A549 (cell line): Measurements from ENCODE around the gene CACNA1I. TPM values are rescaled to one million over a fixed set of nuclear protein-coding genes. Genes with fewer than 3 reads are reported as not detected.

ENCODE experiments used
- ATAC-seq, 2 experiments: fragments of 200-7000 bp in 1 of 2; fragments of >200 bp in 1 of 2; cut with Nextera tagmentation in 1 of 2; cut with Tn5 transposase in 1 of 2; 3 replicates each; pipeline versions ENCODE4 v1.8.0 to v1.9.1; 2018 to 2020; ENCODE audit warnings: mild to moderate bottlenecking in 1 of 2, moderate library complexity in 1 of 2
- CTCF ChIA-PET: fragments of 300-600 bp; sonication (Branson Sonifier 250); formaldehyde crosslinking; extraction: SDS; loops from one replicate; lab custom pipeline; 2021; ENCODE audit warnings: antibody characterized with exemption, inconsistent platforms; lab: Yijun Ruan, JAX
- POLR2A ChIA-PET: fragments of 350-600 bp; formaldehyde crosslinking; extraction: SDS; loops from one replicate; lab custom pipeline; 2021; ENCODE audit warnings: antibody characterized with exemption, inconsistent platforms; lab: Yijun Ruan, JAX
- DNase-seq, 2 experiments: peaks; one replicate each; pipeline versions ENCODE4 v3.0.0 to v3.0.0-alpha.2; 2011 to 2016; ENCODE audit warnings: low read depth in 1 of 2, low spot score in 1 of 2
- FAIRE-seq: peaks from 2 replicates; lab custom pipeline; 2011; peaks lifted over from hg19 to GRCh38; lab: Jason Lieb, UNC
- H3K27ac ChIP-seq, 2 experiments: fragments of >200 bp; sonication (Bioruptor Twin); formaldehyde crosslinking; 3 replicates each; pipeline ENCODE4 v1.5.1; 2016 to 2017
- H3K4me1 ChIP-seq: fragments of >200 bp; sonication (Bioruptor Twin); formaldehyde crosslinking; 3 replicates; pipeline ENCODE4 v1.6.1; 2016
- H3K4me2 ChIP-seq: fragments of >200 bp; sonication (Bioruptor Twin); formaldehyde crosslinking; 3 replicates; pipeline ENCODE4 v1.6.1; 2016
- H3K4me3 ChIP-seq: fragments of >200 bp; sonication (Bioruptor Twin); formaldehyde crosslinking; 3 replicates; pipeline ENCODE4 v1.5.1; 2016
- H3K9me3 ChIP-seq: fragments of >200 bp; sonication (Bioruptor Twin); formaldehyde crosslinking; 3 replicates; pipeline ENCODE4 v1.6.1; 2016
- CHD2 ChIP-seq: fragments of 150-350 bp; IDR thresholded peaks from 2 replicates; pipeline ENCODE4 v1.6.1; 2014; ENCODE audit warnings: low read length; ENCODE audit not compliant: partially characterized antibody
- EHF ChIP-seq: fragments of 250-450 bp; sonication (Bioruptor Pico); IDR thresholded peaks from 2 replicates; pipeline ENCODE4 v1.5.0; 2020; ENCODE audit warnings: mild to moderate bottlenecking
- ESRRA ChIP-seq: fragments of 150-350 bp; IDR thresholded peaks from 2 replicates; pipeline ENCODE4 v1.6.1; 2014; ENCODE audit warnings: mild to moderate bottlenecking, low read length, borderline replicate concordance
- FOSB ChIP-seq: fragments of 250-450 bp; sonication (Bioruptor Pico); IDR thresholded peaks from 2 replicates; pipeline ENCODE4 v1.5.0; 2020; ENCODE audit warnings: mild to moderate bottlenecking, moderate library complexity
- FOSL2 ChIP-seq, 2 experiments: fragments of 450-650 bp in 1 of 2; fragments of >200 bp in 1 of 2; sonication (Bioruptor Twin) in 1 of 2; formaldehyde crosslinking; IDR thresholded peaks; 2 replicates each; pipeline versions ENCODE4 v1.5.0 to v1.6.1; 2016 to 2020; ENCODE audit warnings: mild to moderate bottlenecking in 1 of 2, moderate library complexity in 1 of 2
- GATA3 ChIP-seq: IDR thresholded peaks from 2 replicates; pipeline ENCODE4 v1.6.1; 2012; ENCODE audit warnings: borderline replicate concordance
- HEYL ChIP-seq: fragments of 250-450 bp; sonication (Bioruptor Pico); IDR thresholded peaks from 2 replicates; pipeline ENCODE4 v1.8.0; 2021; ENCODE audit warnings: mild to moderate bottlenecking, moderate library complexity
- HOXB5 ChIP-seq: fragments of 250-450 bp; sonication (Bioruptor Pico); IDR thresholded peaks from 2 replicates; pipeline ENCODE4 v1.5.0; 2020; ENCODE audit warnings: mild to moderate bottlenecking, moderate library complexity
- JUN ChIP-seq, 2 experiments: fragments of >200 bp; sonication (Bioruptor Twin); formaldehyde crosslinking; IDR thresholded peaks; 2 replicates in 1 of 2; 3 replicates in 1 of 2; pipeline ENCODE4 v1.6.1; 2016 to 2017
- JUNB ChIP-seq: fragments of >200 bp; sonication (Bioruptor Twin); formaldehyde crosslinking; IDR thresholded peaks from 2 replicates; pipeline ENCODE4 v1.6.1; 2016
- KDM5A ChIP-seq: fragments of 200-600 bp; sonication (generic); IDR thresholded peaks from 2 replicates; pipeline ENCODE4 v1.6.1; 2016; ENCODE audit warnings: antibody characterized with exemption, mild to moderate bottlenecking
- MAFK ChIP-seq: fragments of 450-650 bp; IDR thresholded peaks from 2 replicates; pipeline ENCODE4 v1.6.1; 2014; ENCODE audit not compliant: partially characterized antibody
- MAZ ChIP-seq: fragments of 150-350 bp; IDR thresholded peaks from 2 replicates; pipeline ENCODE4 v1.6.1; 2014; ENCODE audit warnings: antibody characterized with exemption, low read depth, low read length, borderline replicate concordance
- MYC ChIP-seq: IDR thresholded peaks from 2 replicates; pipeline ENCODE4 v1.6.1; 2012; ENCODE audit warnings: mild to moderate bottlenecking, inconsistent platforms, low read length, improper control_type of control experiment, borderline replicate concordance
- NPAS2 ChIP-seq: fragments of 250-450 bp; sonication (Bioruptor Pico); IDR thresholded peaks from 2 replicates; pipeline ENCODE4 v1.8.0; 2022; ENCODE audit warnings: mild to moderate bottlenecking, moderate library complexity, borderline replicate concordance
- RFX5 ChIP-seq: fragments of 450-650 bp; IDR thresholded peaks from 2 replicates; pipeline ENCODE4 v1.7.1; 2014; ENCODE audit warnings: antibody characterized with exemption, mild to moderate bottlenecking, moderate library complexity
- SMC3 ChIP-seq: fragments of >200 bp; sonication (Bioruptor Twin); formaldehyde crosslinking; IDR thresholded peaks from 3 replicates; pipeline ENCODE4 v1.6.1; 2018; ENCODE audit warnings: inconsistent platforms
- TFCP2L1 ChIP-seq: fragments of 250-450 bp; sonication (Bioruptor Pico); IDR thresholded peaks from 2 replicates; pipeline ENCODE4 v1.5.0; 2021; ENCODE audit warnings: mild to moderate bottlenecking
- TP53 ChIP-seq: fragments of 250-450 bp; sonication (Bioruptor Pico); IDR thresholded peaks from 2 replicates; pipeline ENCODE4 v1.5.0; 2021; ENCODE audit warnings: mild to moderate bottlenecking, moderate library complexity
- ZC3H11A ChIP-seq: fragments of 450-650 bp; IDR thresholded peaks from 2 replicates; pipeline ENCODE4 v1.6.1; 2014; ENCODE audit warnings: antibody characterized with exemption, mild to moderate bottlenecking
- ZNF302 ChIP-seq: fragments of 250-450 bp; sonication (Bioruptor Pico); IDR thresholded peaks from 2 replicates; pipeline ENCODE4 v1.9.0; 2021; ENCODE audit warnings: inconsistent platforms, mild to moderate bottlenecking, moderate library complexity
- ZSCAN20 ChIP-seq: fragments of 250-450 bp; sonication (Bioruptor Pico); IDR thresholded peaks from 2 replicates; pipeline ENCODE4 v1.8.0; 2022; ENCODE audit warnings: mild to moderate bottlenecking, moderate library complexity
- WGBS: methylation state at CpG from one replicate; pipeline ENCODE4 v1.1.6; 2017; ENCODE audit errors: missing lambda C conversion rate; 5-methylcytosine and 5-hydroxymethylcytosine counted together
- polyA plus RNA-seq, 4 experiments: library from polyadenylated mRNA; depleted of rRNA in 3 of 4; stranded (reverse); fragments of >200 nt; fragmentation: RNase III in 1 of 4; extraction: RNeasy Plus Mini Kit Qiagen cat#74134 plus additional on column Dnase treatment in 1 of 4; gene quantifications; 2 replicates in 3 of 4; 3 replicates in 1 of 4; pipeline ENCODE4 v1.2.3, GENCODE V29; 2011 to 2017
- TF ChIP-seq, protein P1 (sequence below): fragments of 250-450 bp; sonication (Bioruptor Pico); IDR thresholded peaks from 2 replicates; pipeline ENCODE4 v1.5.0; 2021; ENCODE audit warnings: mild to moderate bottlenecking, moderate library complexity, borderline replicate concordance
- TF ChIP-seq, protein P2 (sequence below): fragments of >200 bp; sonication (Bioruptor Twin); formaldehyde crosslinking; IDR thresholded peaks from 3 replicates; pipeline ENCODE4 v1.5.1; 2016
- TF ChIP-seq, protein P3 (sequence below): fragments of 450-650 bp; IDR thresholded peaks from 2 replicates; pipeline ENCODE4 v1.6.1; 2014; ENCODE audit warnings: antibody characterized with exemption
- TF ChIP-seq, protein P4 (sequence below): fragments of >200 bp; sonication (Bioruptor Twin); formaldehyde crosslinking; IDR thresholded peaks from 2 replicates; pipeline ENCODE4 v1.6.1; 2016

Gene CACNA1I
- polyA plus RNA-seq, 2 of the 4 experiments (the other 2 are of a cell fraction) = 0.03 to 0.13 TPM

DNA sequence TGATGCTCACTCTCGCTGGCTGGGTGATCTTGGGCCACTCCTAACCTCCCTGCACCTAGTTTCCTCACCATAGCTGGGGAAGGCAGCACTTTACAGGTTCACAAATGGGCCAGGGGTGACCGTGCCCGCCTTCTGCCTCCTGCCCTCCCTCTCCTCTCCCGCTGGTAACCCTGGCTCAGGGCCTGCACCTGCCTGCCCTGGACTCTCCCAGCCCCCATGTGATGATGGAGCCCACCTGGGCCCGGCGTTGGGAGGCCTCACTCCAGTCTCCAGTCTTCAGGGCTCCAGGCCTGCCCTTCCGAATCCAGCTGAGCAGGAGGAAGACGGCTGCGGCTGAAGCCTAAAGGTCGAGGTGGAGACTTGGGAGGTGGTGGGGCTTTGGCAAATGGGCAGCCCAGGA is 152.9 kb downstream of the CACNA1I start:
- H3K4me2 ChIP-seq = no peak overlapping the region
- H3K4me1 ChIP-seq = 0 out of 3 replicates have a peak, but pooled peaks cover 4% of the 10 kb centered on the region
- CTCF ChIA-PET = no interaction called here
- POLR2A ChIA-PET = no interaction called here
- no peaks in the 10 kb centered on the region for H3K9me3 ChIP-seq
- no peak overlapping the region for H3K27ac ChIP-seq
- ATAC-seq = no peak
- no peak for DNase-seq
- no peak for FAIRE-seq
- H3K4me3 ChIP-seq = no peak overlapping the region
- 59% methylated on average over 5 of the region's 10 CpGs for WGBS
- TF ChIP-seq MAZ (no peak), ZC3H11A (no peak), EHF (CRISPR knock-in tag) (no peak), FOSL2 (IDR thresholded peaks at IDR 0.05) (no peak), FOSL2 (CRISPR knock-in tag; IDR thresholded peaks at IDR 0.05) (no peak), RFX5 (no peak), NPAS2 (CRISPR knock-in tag) (no peak), MYC (no peak), HOXB5 (CRISPR knock-in tag) (no peak), HEYL (no peak), FOSB (CRISPR knock-in tag) (no peak), ESRRA (no peak), MAFK (no peak), SMC3 (no peak), GATA3 (no peak), TFCP2L1 (CRISPR knock-in tag) (no peak), JUN (IDR thresholded peaks at IDR 0.05) (no peak)
- TF ChIP-seq, protein P1, sequence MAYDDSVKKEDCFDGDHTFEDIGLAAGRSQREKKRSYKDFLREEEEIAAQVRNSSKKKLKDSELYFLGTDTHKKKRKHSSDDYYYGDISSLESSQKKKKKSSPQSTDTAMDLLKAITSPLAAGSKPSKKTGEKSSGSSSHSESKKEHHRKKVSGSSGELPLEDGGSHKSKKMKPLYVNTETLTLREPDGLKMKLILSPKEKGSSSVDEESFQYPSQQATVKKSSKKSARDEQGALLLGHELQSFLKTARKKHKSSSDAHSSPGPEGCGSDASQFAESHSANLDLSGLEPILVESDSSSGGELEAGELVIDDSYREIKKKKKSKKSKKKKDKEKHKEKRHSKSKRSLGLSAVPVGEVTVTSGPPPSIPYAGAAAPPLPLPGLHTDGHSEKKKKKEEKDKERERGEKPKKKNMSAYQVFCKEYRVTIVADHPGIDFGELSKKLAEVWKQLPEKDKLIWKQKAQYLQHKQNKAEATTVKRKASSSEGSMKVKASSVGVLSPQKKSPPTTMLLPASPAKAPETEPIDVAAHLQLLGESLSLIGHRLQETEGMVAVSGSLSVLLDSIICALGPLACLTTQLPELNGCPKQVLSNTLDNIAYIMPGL = no peak
- TF ChIP-seq, protein P2, sequence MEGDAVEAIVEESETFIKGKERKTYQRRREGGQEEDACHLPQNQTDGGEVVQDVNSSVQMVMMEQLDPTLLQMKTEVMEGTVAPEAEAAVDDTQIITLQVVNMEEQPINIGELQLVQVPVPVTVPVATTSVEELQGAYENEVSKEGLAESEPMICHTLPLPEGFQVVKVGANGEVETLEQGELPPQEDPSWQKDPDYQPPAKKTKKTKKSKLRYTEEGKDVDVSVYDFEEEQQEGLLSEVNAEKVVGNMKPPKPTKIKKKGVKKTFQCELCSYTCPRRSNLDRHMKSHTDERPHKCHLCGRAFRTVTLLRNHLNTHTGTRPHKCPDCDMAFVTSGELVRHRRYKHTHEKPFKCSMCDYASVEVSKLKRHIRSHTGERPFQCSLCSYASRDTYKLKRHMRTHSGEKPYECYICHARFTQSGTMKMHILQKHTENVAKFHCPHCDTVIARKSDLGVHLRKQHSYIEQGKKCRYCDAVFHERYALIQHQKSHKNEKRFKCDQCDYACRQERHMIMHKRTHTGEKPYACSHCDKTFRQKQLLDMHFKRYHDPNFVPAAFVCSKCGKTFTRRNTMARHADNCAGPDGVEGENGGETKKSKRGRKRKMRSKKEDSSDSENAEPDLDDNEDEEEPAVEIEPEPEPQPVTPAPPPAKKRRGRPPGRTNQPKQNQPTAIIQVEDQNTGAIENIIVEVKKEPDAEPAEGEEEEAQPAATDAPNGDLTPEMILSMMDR = no peak

DNA sequence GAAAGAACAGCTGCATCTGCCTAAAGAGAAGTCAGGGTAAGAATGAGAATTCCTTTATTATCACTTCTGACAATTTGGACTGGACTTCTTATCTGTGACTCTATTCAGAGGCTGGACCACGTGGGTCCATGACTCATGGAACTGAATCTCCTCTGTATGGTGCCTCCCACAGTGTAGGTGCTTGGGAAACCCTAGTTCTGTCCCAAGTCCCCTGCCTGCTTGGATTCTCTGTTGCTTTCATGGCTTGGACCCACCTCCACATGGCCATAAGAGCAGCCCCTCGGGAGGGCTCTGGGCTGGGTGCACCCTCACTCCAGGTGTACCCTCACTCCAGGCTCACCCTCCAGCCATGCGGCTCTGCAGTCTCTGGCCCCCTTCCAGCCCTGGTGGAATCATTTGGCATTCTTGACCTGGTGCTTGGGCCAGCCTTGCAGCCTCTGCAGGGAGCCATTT is 153.4 kb downstream of the CACNA1I start:
- no peaks in the 10 kb centered on the region for H3K9me3 ChIP-seq
- FAIRE-seq = no peak
- no peak overlapping the region for H3K4me3 ChIP-seq
- no peak overlapping the region for H3K4me2 ChIP-seq
- CTCF ChIA-PET = no interaction called here
- H3K4me1 ChIP-seq = 0 out of 3 replicates have a peak, but pooled peaks cover 4% of the 10 kb centered on the region
- TF ChIP-seq JUNB = no peak
- no peak for TF ChIP-seq GATA3
- no peak for TF ChIP-seq ZNF302 (CRISPR knock-in tag)
- TF ChIP-seq EHF (CRISPR knock-in tag) = no peak
- TF ChIP-seq, protein P3, sequence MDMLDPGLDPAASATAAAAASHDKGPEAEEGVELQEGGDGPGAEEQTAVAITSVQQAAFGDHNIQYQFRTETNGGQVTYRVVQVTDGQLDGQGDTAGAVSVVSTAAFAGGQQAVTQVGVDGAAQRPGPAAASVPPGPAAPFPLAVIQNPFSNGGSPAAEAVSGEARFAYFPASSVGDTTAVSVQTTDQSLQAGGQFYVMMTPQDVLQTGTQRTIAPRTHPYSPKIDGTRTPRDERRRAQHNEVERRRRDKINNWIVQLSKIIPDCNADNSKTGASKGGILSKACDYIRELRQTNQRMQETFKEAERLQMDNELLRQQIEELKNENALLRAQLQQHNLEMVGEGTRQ = no peak
- TF ChIP-seq TFCP2L1 (CRISPR knock-in tag) = no peak
- no peak for TF ChIP-seq SMC3
- no peak for TF ChIP-seq KDM5A
- no peak for TF ChIP-seq CHD2
- no peak for TF ChIP-seq FOSL2 (IDR thresholded peaks at IDR 0.05)
- no peak for TF ChIP-seq FOSL2 (CRISPR knock-in tag; IDR thresholded peaks at IDR 0.05)
- TF ChIP-seq, protein P2 = no peak
- no peak for TF ChIP-seq ZSCAN20 (CRISPR knock-in tag)
- no peak for TF ChIP-seq TP53
- TF ChIP-seq FOSB (CRISPR knock-in tag) = no peak
- TF ChIP-seq, protein P4, sequence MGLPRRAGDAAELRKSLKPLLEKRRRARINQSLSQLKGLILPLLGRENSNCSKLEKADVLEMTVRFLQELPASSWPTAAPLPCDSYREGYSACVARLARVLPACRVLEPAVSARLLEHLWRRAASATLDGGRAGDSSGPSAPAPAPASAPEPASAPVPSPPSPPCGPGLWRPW = no peak
- TF ChIP-seq, all 56 proteins: peak for 0
- DNase-seq (no peak), ATAC-seq (peak; percentile 55 to 63; a peak in 2 of 6 replicates)
- WGBS = 7% methylated on average over 1 of the region's 3 CpGs
- POLR2A ChIA-PET = no interaction called here
- H3K27ac ChIP-seq = no peak overlapping the region
